IPS DF 6.9 (cell line): Measurements from ENCODE around the gene SEMA4D.

Source experiments
- DNase-seq: peaks from one replicate; pipeline ENCODE4 v3.0.0-alpha.2; 2013; ENCODE audit warnings: low read depth, low spot score
- H3K27ac ChIP-seq: one replicate; pipeline ENCODE4 v1.5.1; 2013; ENCODE audit warnings: low read length, control low read depth
- H3K27me3 ChIP-seq: 2 replicates; pipeline ENCODE4 v1.6.1; 2013; ENCODE audit warnings: mild to moderate bottlenecking, low read length; ENCODE audit not compliant: control insufficient read depth, insufficient read depth
- H3K36me3 ChIP-seq: 2 replicates; pipeline ENCODE4 v1.6.1; 2013; ENCODE audit warnings: low read length; ENCODE audit not compliant: control insufficient read depth, insufficient read depth
- H3K4me1 ChIP-seq: 2 replicates; pipeline ENCODE4 v1.6.1; 2013; ENCODE audit warnings: low read length; ENCODE audit not compliant: control insufficient read depth, insufficient read depth
- H3K4me3 ChIP-seq: 2 replicates; pipeline ENCODE4 v1.5.1; 2013; ENCODE audit warnings: mild to moderate bottlenecking, low read length
- H3K9me3 ChIP-seq: 2 replicates; pipeline ENCODE4 v1.6.1; 2013; ENCODE audit warnings: low read length, inconsistent platforms; ENCODE audit not compliant: control insufficient read depth, insufficient read depth
- WGBS: extraction: QIAGEN DNeasy Blood & Tissue Kit; methylation state at CpG from one replicate; pipeline ENCODE4 v1.1.7; 2013; ENCODE audit warnings: mixed read lengths, missing lambda C conversion rate; ENCODE audit not compliant: insufficient read length, insufficient coverage; 5-methylcytosine and 5-hydroxymethylcytosine counted together

Gene SEMA4D

DNA sequence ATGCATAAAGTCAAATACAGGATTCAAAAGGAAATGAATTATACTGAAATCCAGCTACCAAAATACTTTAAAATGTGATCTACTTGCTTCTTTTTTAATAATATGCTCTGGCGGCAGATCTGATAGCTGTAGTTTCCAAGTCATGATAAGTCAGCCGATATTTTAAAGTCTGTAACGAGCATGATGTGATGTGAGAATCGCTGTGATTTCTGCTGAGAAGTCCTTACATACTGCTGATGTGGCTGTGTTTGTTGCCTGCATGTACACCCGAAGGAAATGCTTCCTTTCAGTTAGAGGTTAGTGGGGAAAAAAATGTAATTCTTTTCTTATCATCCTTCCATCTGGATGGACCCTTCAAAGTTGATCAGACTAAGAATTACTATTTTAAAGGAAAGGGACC is 4.8 kb upstream of the SEMA4D start:
- no CpG with 5 or more reads among the region's 5 CpGs for WGBS
- H3K27me3 ChIP-seq, result no peaks in the 10 kb centered on the region

DNA sequence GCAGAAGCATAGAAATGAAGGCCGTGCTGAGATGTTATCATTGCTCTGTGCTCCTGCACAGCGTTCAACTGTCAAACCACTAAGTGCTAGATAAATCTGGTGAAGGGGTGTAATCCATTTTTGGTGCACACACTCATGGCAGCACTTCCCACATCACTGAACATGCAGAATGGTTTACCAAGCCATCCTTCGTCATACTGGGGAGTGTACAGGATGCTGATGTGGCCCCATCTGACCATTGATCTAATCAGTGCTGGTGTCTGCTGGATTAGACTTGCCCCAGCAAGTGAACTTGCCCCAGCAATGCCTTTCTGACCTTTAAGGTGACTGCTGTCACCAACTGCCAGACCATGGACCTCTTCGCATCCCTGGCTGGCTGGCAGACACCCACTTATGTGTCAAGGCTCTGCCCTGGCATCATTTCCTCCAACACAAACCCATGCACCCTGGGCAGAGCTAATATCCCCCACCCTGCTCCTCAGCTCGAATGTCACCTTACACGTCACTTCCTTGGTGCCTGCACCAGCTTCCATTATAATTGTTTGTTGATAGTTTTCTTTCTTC is 4.2 kb upstream of the SEMA4D start:
- Histone ChIP-seq H3K4me3 (no peak overlapping the region), H3K9me3 (no peaks in the 10 kb centered on the region), H3K27me3 (no peaks in the 10 kb centered on the region), H3K4me1 (peaks cover 5% of the 10 kb centered on the region), H3K27ac (no peak overlapping the region), H3K36me3 (no peaks in the 10 kb centered on the region)
- no CpG with 5 or more reads among the region's 6 CpGs for WGBS
- DNase-seq, result no peak

More for the DNA sequence above, 4.8 kb upstream of the SEMA4D start:
- no peak overlapping the region for H3K27ac ChIP-seq
- DNase-seq, result no peak
- H3K36me3 ChIP-seq, result no peaks in the 10 kb centered on the region
- H3K9me3 ChIP-seq, result no peaks in the 10 kb centered on the region
- peaks cover 5% of the 10 kb centered on the region for H3K4me1 ChIP-seq
- no peak overlapping the region for H3K4me3 ChIP-seq

DNA sequence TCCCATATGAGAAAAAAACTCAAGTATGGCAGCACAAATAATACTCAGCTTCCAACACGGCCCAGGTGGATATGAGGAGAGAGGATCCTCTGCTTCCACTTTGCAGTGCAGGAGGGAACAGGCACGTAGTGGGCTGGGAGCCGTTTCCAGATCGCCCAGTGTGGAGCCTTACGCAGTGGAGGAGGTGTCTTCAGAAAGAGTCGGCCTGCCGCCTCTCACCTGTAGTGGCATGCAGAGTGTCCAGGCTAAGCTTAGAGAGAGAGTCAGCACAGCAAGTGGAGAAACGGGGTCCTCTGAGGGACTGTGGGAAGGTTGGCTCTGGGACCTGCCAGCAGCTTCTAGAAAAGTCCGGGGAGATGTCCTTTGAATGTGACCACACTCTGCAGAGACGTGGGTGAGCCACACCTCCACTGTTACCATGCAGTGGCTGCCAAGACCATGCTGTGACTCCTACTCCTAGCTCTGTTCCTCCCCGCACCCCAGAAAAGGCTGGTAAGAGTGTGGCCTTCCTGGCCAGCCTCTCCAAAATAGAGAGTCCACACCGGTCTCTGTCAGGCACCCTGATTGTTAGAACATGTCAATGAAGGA is 3.5 kb upstream of the SEMA4D start:
- no peak for DNase-seq
- Histone ChIP-seq H3K27ac (no peak overlapping the region), H3K4me3 (no peak overlapping the region), H3K27me3 (no peaks in the 10 kb centered on the region), H3K4me1 (peaks cover 8% of the 10 kb centered on the region), H3K36me3 (no peaks in the 10 kb centered on the region), H3K9me3 (no peaks in the 10 kb centered on the region)
- WGBS, result no CpG with 5 or more reads among the region's 12 CpGs

DNA sequence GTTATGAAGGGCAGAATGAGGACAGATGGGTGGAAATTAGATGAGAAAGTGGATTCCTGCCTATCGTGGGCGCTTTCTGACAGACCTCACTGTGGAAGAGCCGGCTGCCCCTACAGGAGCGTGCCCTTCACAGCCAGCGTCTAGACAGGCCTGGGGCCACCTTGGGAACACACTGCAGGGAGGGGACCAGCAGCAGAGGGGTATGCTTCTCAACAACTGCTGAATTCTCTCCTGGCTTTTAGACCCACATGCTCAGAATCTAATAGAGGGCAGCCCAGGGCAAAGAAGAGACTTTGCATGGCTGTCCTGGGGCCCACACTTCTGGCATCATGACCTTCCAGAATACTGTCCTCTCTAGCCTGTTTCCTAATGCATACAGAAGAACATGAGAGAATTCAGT is 2.1 kb upstream of the SEMA4D start:
- H3K4me1 ChIP-seq, result peaks cover 14% of the 10 kb centered on the region
- no peak overlapping the region for H3K4me3 ChIP-seq
- H3K27ac ChIP-seq, result no peak overlapping the region
- H3K27me3 ChIP-seq, result no peaks in the 10 kb centered on the region
- no peak for DNase-seq
- WGBS, result no CpG with 5 or more reads among the region's 5 CpGs
- H3K36me3 ChIP-seq, result no peaks in the 10 kb centered on the region
- no peaks in the 10 kb centered on the region for H3K9me3 ChIP-seq

DNA sequence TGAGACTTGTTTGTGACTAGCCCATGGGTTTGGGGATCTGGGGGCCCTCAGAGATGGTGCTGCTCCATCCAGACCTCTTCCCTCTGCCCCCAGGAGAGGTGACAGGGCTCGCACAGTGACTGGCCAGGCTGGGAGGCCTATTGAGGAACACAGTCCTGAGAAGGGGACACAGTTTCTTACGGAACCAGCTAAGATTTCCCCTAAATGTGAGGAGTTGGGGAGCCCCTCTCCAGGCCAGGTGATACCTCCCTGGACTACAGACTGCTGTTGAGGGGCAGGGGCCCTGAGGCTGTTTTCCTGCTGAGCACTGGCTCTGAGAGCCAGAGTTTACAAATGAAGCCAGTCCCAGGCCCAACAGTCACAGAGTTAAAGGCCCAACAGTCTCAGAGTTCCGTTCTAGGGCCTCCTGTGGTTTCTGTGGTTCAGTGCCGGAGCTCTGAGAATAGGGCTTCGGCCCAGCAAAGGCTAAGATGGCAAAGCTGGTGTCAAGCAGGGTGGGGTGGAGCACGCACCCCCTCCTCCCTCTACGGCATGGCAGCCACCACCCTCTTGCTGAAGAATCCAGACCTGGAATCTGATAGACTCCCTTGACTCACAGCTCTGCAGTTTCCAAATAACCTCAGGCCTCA is 1.1 kb upstream of the SEMA4D start:
- no peaks in the 10 kb centered on the region for H3K9me3 ChIP-seq
- H3K27me3 ChIP-seq, result no peaks in the 10 kb centered on the region
- WGBS, result no CpG with 5 or more reads among the region's 7 CpGs
- no peak overlapping the region for H3K27ac ChIP-seq
- H3K4me3 ChIP-seq, result no peak overlapping the region
- peaks cover 18% of the 10 kb centered on the region for H3K4me1 ChIP-seq
- no peaks in the 10 kb centered on the region for H3K36me3 ChIP-seq
- no peak for DNase-seq

DNA sequence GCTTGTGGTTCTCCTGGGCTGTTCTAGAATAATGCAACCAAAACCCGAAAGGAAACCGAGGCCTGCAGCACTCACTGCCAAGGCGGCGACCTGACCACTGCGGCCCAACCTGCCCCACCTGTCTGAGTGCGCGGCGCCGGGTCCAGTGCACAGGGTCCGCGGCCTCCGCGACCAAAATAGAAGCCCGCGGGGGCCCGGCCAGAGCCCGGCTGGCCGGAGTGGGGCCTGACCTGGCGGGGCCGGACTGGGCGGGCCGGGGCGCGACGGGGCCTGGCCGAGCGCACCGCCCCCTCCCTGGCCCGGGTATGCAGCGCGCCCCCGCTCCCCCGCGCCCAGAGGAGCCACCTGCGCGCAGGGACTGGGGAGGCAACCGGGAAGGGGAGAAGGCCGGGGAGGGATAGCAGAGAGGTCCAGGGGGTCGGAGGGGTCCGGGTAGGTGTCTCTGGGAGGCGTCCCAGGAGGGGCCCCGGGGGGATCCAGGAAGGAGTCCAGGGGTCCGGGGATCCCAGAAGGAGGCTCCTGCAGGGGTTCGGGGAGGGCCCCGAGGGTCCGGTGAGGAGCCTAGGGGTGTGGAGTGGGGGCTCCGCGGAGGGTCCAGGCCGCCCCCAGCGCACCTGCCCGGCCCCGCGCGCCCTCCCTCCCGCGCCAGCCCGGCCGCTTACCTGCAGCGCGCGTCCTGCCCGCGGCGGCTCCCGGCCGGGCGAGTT is 503 bp downstream of the SEMA4D start:
- no peak for DNase-seq
- Histone ChIP-seq H3K4me1 (peaks cover 22% of the 10 kb centered on the region), H3K27me3 (no peaks in the 10 kb centered on the region), H3K4me3 (peak overlapping the region; percentile 64), H3K9me3 (no peaks in the 10 kb centered on the region), H3K27ac (no peak overlapping the region), H3K36me3 (no peaks in the 10 kb centered on the region)
- no CpG with 5 or more reads among the region's 67 CpGs for WGBS

DNA sequence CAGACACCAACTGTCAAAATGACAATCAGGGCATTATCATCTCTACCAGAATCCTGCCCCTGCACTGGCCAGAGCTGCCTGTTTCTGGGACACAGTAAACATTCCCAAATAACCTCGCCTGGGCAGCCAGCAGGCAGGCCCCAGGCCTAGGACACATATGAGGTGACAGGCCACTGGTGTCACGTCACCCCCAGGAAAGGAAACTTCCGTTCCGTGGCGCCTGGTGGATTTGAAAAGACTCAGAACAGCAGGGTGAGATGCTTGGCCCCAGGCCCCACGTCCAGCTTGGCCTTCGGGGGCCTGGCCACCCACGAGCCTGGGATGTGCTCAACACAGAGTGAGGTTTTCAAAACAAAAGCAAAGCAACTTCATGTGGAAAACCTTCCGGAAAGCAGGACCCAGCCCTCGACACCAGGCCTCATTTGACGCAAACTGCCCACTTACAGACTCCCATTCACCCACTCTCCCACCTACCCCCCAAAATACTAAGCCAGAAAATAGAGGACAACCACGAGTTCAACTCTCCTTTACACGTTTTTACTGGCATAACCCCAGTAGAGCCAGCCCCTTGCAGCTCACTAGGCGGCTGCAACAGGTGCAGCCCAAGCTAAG is 1.2 kb downstream of the SEMA4D start:
- DNase-seq, result no peak
- Histone ChIP-seq H3K4me3 (peak overlapping the region; percentile 64; the same call in 1 of the 2 replicates), H3K4me1 (peaks cover 22% of the 10 kb centered on the region), H3K27ac (no peak overlapping the region), H3K9me3 (no peaks in the 10 kb centered on the region), H3K27me3 (no peaks in the 10 kb centered on the region), H3K36me3 (no peaks in the 10 kb centered on the region)
- WGBS, result no CpG with 5 or more reads among the region's 14 CpGs

DNA sequence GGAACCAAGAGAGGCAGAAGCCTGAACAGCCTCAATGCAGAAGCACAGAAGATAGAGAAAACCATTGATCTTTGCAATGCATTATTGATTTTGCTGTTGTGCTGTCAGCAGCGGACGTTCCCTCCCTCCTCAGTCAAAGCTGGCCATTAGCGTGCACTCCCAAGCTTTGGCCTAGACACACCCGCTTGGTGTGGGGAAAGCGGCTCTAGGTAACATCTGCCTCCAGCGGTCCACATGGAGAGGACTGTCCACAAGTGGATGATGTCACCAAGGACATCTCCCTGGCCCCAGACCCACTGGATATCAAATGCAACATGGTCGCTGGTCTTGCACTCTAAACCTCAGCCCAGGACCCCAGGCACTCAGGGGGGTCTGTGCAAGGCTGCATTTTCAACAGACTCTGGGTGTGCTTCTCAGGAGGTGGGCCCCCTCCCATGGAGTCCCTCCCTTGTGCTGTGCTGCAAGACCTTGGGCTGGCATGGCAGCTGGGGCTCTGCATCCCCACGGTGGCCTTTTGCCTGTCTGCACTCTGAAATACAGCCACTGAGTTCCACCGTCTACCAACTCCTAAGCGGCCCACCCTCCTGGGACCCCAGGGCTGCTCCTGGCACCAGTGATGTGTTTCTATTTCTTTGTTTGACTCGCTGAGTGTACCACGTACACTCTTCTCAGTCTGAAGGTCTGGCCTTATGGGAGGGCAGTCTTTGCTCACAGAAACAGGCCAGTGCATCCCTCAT is 1.9 kb downstream of the SEMA4D start:
- peaks cover 25% of the 10 kb centered on the region for H3K4me1 ChIP-seq
- H3K9me3 ChIP-seq, result no peaks in the 10 kb centered on the region
- no peaks in the 10 kb centered on the region for H3K36me3 ChIP-seq
- no peak overlapping the region for H3K27ac ChIP-seq
- H3K27me3 ChIP-seq, result no peaks in the 10 kb centered on the region
- no CpG with 5 or more reads among the region's 12 CpGs for WGBS
- no peak overlapping the region for H3K4me3 ChIP-seq
- DNase-seq, result no peak

DNA sequence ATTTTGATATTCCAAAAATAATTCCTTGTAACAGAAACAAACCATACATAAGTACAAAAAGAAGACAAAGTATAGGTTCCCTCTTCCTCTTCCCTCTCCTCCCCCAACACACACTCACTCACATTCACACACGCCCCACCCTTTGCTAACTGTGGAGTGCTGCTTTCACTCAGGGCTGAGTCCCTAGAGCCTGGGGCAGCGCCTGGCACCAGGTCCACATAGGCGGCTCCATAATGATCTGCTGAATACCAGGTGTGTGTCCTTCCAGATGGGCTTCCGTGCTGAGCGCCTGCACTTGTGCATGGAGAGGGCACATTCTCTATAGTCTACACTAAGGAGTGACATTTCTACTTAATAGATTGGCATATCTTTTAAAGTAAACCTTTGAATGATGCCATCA is 3.7 kb downstream of the SEMA4D start:
- Histone ChIP-seq H3K27me3 (no peaks in the 10 kb centered on the region), H3K4me1 (peaks cover 25% of the 10 kb centered on the region), H3K27ac (no peak overlapping the region), H3K9me3 (no peaks in the 10 kb centered on the region), H3K4me3 (no peak overlapping the region), H3K36me3 (no peaks in the 10 kb centered on the region)
- DNase-seq, result no peak
- WGBS, result no CpG with 5 or more reads among the region's 5 CpGs

DNA sequence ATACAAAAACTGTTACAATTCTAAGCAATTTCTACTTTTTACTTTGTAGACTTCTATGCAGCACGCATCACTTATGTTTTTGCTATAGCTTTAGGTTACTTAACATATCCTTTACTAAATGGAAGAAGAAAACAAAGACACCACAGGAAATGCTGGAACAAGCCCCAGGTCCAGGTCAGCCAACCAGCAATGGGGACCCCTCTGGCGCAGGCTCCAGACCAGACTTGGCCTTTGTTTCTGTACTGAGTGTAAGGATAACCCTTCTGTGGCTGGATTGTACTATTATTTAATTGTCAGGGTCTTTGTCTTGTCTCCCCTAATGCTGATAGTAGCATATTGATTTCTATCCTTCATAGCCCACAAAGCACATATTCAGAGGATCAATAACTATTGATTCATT is 4.2 kb downstream of the SEMA4D start:
- WGBS, result no CpG with 5 or more reads among the region's 2 CpGs
- Histone ChIP-seq H3K9me3 (no peaks in the 10 kb centered on the region), H3K27me3 (no peaks in the 10 kb centered on the region), H3K27ac (no peak overlapping the region), H3K4me1 (peaks cover 23% of the 10 kb centered on the region), H3K4me3 (no peak overlapping the region), H3K36me3 (no peaks in the 10 kb centered on the region)
- no peak for DNase-seq
